ENCODE data around the gene MAML3.

The MAML3 gene

DNA sequence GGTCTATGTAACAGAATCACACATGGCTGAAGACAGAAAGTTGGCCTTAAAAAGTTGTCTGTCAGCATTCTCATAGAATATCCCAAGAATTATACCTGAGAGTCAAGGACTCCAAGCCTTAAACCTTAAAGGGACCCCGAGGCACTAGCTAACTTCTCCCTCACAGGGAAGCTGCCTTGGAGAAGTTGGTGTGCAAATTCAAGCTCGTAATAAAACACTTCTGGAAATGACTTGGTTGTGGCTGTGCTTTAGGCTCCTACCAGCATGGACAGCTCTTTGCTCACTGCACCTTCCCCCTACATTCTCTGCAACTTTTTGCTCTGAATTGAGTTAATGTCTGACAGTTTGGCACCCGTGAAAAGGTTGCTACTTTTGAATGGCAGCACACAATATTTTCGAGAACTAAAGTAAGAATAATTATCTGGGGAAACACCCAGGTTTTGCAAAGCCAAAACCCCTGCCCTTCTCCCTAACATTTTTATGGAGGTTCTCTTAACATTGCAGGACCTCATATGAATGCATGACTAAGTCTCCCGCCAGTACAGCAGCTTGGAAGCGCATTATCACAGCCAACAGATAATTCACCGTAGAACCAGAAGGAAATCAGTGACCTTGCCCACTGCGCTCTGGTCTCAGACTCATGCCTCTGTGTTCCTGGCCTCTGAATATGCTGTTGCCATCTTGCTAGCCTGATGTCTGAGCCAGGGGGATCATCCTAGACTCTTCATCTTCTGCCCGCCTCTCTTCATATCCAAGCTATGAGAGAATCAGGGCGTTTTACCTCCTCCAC is 397.4 kb downstream of the MAML3 start:
- no peak for DNase-seq (ENCODE audit: low read depth in 1 of 2, low spot score in 1 of 2)
- no peak overlapping the region for H3K27ac ChIP-seq (replicated peaks)
- no peaks in the 10 kb centered on the region for H3K27me3 ChIP-seq (ENCODE audit: insufficient read depth, poor library complexity, severe bottlenecking)
- H3K4me3 ChIP-seq (replicated peaks; ENCODE audit: insufficient read depth, low read length), result no peak overlapping the region
- TF ChIP-seq, protein P1, sequence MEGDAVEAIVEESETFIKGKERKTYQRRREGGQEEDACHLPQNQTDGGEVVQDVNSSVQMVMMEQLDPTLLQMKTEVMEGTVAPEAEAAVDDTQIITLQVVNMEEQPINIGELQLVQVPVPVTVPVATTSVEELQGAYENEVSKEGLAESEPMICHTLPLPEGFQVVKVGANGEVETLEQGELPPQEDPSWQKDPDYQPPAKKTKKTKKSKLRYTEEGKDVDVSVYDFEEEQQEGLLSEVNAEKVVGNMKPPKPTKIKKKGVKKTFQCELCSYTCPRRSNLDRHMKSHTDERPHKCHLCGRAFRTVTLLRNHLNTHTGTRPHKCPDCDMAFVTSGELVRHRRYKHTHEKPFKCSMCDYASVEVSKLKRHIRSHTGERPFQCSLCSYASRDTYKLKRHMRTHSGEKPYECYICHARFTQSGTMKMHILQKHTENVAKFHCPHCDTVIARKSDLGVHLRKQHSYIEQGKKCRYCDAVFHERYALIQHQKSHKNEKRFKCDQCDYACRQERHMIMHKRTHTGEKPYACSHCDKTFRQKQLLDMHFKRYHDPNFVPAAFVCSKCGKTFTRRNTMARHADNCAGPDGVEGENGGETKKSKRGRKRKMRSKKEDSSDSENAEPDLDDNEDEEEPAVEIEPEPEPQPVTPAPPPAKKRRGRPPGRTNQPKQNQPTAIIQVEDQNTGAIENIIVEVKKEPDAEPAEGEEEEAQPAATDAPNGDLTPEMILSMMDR (IDR thresholded peaks at IDR 0.05; ENCODE audit: insufficient read depth, low read length), result no peak
- no peak for TF ChIP-seq GABPA (IDR thresholded peaks at IDR 0.05; ENCODE audit: low read depth)
- TF ChIP-seq SPI1 (IDR thresholded peaks at IDR 0.05; ENCODE audit: borderline replicate concordance, low read depth), result no peak
- TF ChIP-seq REST (IDR thresholded peaks at IDR 0.05; ENCODE audit: insufficient replicate concordance, low read depth), result no peak
- no peak for TF ChIP-seq POLR2AphosphoS5 (IDR thresholded peaks at IDR 0.05; ENCODE audit: low read depth)

DNA sequence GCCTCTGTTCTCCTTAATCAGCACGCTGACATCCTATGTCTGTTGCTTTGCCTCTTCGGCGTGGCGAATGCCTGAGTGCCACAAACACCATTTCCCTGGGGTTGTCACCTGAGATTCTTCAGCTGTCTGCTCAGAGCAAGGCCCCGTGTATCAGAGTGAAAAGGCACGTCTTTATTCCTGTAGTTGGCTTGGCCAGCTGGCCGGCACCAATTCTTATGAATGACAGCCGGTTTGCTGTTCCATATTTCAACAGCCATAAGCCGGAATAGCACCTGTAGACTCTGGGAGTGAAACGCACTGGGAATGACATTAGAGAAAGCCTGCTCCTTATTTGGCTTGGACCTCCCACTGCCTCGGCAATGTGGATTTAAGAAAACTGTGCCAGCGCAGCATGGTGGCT is 399.0 kb downstream of the MAML3 start:
- no peak for TF ChIP-seq GABPA (IDR thresholded peaks at IDR 0.05; ENCODE audit: low read depth)
- TF ChIP-seq, protein P1 (IDR thresholded peaks at IDR 0.05; ENCODE audit: insufficient read depth, low read length), result no peak
- no peak for TF ChIP-seq POLR2AphosphoS5 (IDR thresholded peaks at IDR 0.05; ENCODE audit: low read depth)
- no peak for TF ChIP-seq SPI1 (IDR thresholded peaks at IDR 0.05; ENCODE audit: borderline replicate concordance, low read depth)
- TF ChIP-seq REST (IDR thresholded peaks at IDR 0.05; ENCODE audit: insufficient replicate concordance, low read depth), result no peak
- no peak for DNase-seq (ENCODE audit: low read depth in 1 of 2, low spot score in 1 of 2)
- no peak overlapping the region for H3K4me3 ChIP-seq (replicated peaks; ENCODE audit: insufficient read depth, low read length)
- no peak overlapping the region for H3K27ac ChIP-seq (replicated peaks)
- no peaks in the 10 kb centered on the region for H3K27me3 ChIP-seq (ENCODE audit: insufficient read depth, poor library complexity, severe bottlenecking)

DNA sequence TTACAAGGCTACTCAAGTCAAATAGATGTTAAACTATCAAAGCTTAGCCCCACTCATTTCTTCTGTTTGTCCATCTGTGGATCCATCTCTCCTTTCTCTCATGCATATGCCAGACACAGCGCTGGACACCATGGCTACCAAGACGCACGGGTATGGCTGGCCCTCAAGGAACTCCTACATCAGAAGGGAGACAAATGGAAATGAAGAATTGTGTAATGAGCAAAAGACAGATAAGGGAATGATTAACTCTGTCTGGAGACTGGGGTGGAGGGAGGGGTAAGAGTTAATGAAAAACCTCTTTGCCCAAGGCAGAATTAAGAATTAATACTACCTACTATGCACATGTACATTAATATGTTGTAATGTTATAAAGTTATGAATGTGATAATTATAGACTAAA is 400.3 kb downstream of the MAML3 start:
- H3K4me3 ChIP-seq (replicated peaks; ENCODE audit: insufficient read depth, low read length), result no peak overlapping the region
- H3K27ac ChIP-seq (replicated peaks), result no peak overlapping the region
- no peaks in the 10 kb centered on the region for H3K27me3 ChIP-seq (ENCODE audit: insufficient read depth, poor library complexity, severe bottlenecking)
- TF ChIP-seq POLR2AphosphoS5 (IDR thresholded peaks at IDR 0.05; ENCODE audit: low read depth) (no peak), REST (IDR thresholded peaks at IDR 0.05; ENCODE audit: insufficient replicate concordance, low read depth) (no peak), SPI1 (IDR thresholded peaks at IDR 0.05; ENCODE audit: borderline replicate concordance, low read depth) (no peak), GABPA (IDR thresholded peaks at IDR 0.05; ENCODE audit: low read depth) (no peak)
- TF ChIP-seq, protein P1 (IDR thresholded peaks at IDR 0.05; ENCODE audit: insufficient read depth, low read length), result no peak
- no peak for DNase-seq (ENCODE audit: low read depth in 1 of 2, low spot score in 1 of 2)

Data from HL-60 (cell line).